Osteocyte (in vitro differentiated cells): ENCODE measurements around the gene GALR2. TPM values are rescaled to one million over a fixed set of nuclear protein-coding genes. Genes with fewer than 3 reads are reported as not detected.

ENCODE experiments used
- DNase-seq: peaks from one replicate; pipeline ENCODE4 v3.0.0; 2021; ENCODE audit warnings: mixed read lengths; ENCODE audit not compliant: unreplicated experiment; ENCODE audit errors: extremely low spot score
- H3K27ac Mint-ChIP-seq: one replicate; pipeline ENCODE4 v1.8.0; 2021; ENCODE audit warnings: mild to moderate bottlenecking, mixed read lengths; ENCODE audit not compliant: unreplicated experiment
- H3K27me3 Mint-ChIP-seq: one replicate; pipeline ENCODE4 v1.8.0; 2021; ENCODE audit warnings: mixed read lengths; ENCODE audit not compliant: unreplicated experiment
- H3K36me3 Mint-ChIP-seq: one replicate; pipeline ENCODE4 v1.8.0; 2021; ENCODE audit warnings: mixed read lengths; ENCODE audit not compliant: unreplicated experiment
- H3K4me1 Mint-ChIP-seq: one replicate; pipeline ENCODE4 v1.8.0; 2021; ENCODE audit warnings: mixed read lengths; ENCODE audit not compliant: unreplicated experiment
- H3K4me3 Mint-ChIP-seq: one replicate; pipeline ENCODE4 v1.8.0; 2021; ENCODE audit warnings: mild to moderate bottlenecking, moderate library complexity, mixed read lengths; ENCODE audit not compliant: unreplicated experiment
- H3K9me3 Mint-ChIP-seq: one replicate; pipeline ENCODE4 v1.8.0; 2021; ENCODE audit warnings: mixed read lengths; ENCODE audit not compliant: unreplicated experiment
- total RNA-seq: library from RNA; stranded (reverse); gene quantifications from 2 replicates; pipeline ENCODE4 v1.2.1, GENCODE V29; 2021
- TF ChIP-seq, protein P1 (sequence below): fragments of 200-600 bp; sonication (generic); IDR thresholded peaks from 2 replicates; pipeline ENCODE4 v1.5.0; 2021; ENCODE audit warnings: antibody characterized with exemption, mild to moderate bottlenecking, moderate library complexity

GALR2 gene
- total RNA-seq, 1 donor from 2014 or later = not detected

DNA sequence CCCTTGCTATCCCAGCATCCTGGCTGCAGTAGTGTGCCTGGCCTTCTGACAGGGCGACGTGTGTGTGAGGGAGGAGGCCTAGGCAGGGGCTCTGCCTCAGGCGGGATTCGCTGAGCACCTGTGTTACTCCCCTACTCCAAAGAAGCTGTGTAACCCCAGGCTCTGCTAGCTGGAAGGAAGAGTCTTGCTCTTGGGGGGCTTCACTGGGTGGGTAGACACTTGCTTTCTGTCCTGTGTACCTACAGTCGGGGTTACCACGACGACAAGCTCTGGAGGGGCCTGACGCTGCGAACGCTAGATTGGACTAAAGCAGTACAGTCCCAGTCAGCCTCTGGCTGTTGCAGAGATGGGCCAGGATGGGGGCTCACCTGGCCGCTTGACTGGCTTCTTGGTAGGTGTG, 19.5 kb downstream of the GALR2 start:
- Mint-ChIP-seq H3K4me1 (peaks cover 2% of the 10 kb centered on the region), H3K27ac (no peak overlapping the region), H3K27me3 (no peaks in the 10 kb centered on the region), H3K9me3 (no peaks in the 10 kb centered on the region), H3K4me3 (no peak overlapping the region), H3K36me3 (peaks cover 44% of the 10 kb centered on the region)
- TF ChIP-seq, protein P1, sequence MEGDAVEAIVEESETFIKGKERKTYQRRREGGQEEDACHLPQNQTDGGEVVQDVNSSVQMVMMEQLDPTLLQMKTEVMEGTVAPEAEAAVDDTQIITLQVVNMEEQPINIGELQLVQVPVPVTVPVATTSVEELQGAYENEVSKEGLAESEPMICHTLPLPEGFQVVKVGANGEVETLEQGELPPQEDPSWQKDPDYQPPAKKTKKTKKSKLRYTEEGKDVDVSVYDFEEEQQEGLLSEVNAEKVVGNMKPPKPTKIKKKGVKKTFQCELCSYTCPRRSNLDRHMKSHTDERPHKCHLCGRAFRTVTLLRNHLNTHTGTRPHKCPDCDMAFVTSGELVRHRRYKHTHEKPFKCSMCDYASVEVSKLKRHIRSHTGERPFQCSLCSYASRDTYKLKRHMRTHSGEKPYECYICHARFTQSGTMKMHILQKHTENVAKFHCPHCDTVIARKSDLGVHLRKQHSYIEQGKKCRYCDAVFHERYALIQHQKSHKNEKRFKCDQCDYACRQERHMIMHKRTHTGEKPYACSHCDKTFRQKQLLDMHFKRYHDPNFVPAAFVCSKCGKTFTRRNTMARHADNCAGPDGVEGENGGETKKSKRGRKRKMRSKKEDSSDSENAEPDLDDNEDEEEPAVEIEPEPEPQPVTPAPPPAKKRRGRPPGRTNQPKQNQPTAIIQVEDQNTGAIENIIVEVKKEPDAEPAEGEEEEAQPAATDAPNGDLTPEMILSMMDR = no peak
- no peak for DNase-seq

GRCh38 chr17:76095943-76096342, 21.4 kb downstream of the GALR2 start:
- no peak for DNase-seq
- Mint-ChIP-seq H3K4me3 (no peak overlapping the region), H3K27ac (no peak overlapping the region), H3K4me1 (peaks cover 2% of the 10 kb centered on the region), H3K36me3 (peaks cover 44% of the 10 kb centered on the region), H3K27me3 (no peaks in the 10 kb centered on the region), H3K9me3 (no peaks in the 10 kb centered on the region)
- TF ChIP-seq, protein P1 = no peak

- Mint-ChIP-seq H3K9me3 (no peaks in the 10 kb centered on the region), H3K27me3 (no peaks in the 10 kb centered on the region), H3K4me1 (peaks cover 8% of the 10 kb centered on the region), H3K27ac (no peak overlapping the region), H3K36me3 (peaks cover 43% of the 10 kb centered on the region), H3K4me3 (no peak overlapping the region)
- TF ChIP-seq, protein P1 = no peak
- DNase-seq = no peak
These were observed 23.2 kb downstream of the GALR2 start for GRCh38 chr17:76097716-76098295.

- H3K4me3 Mint-ChIP-seq = peak overlapping the region; percentile 98
- H3K4me1 Mint-ChIP-seq = peaks cover 12% of the 10 kb centered on the region
- TF ChIP-seq, protein P1 = no peak
- peak overlapping the region; percentile 94 for H3K27ac Mint-ChIP-seq
- no peak for DNase-seq
- H3K9me3 Mint-ChIP-seq = no peaks in the 10 kb centered on the region
- H3K36me3 Mint-ChIP-seq = peaks cover 15% of the 10 kb centered on the region
- H3K27me3 Mint-ChIP-seq = no peaks in the 10 kb centered on the region
These were observed 28.3 kb downstream of the GALR2 start for GRCh38 chr17:76102944-76103273.

- H3K27ac Mint-ChIP-seq = peak within 1 kb of the TSS; percentile 94
- peaks cover 14% of the 10 kb centered on the region for H3K36me3 Mint-ChIP-seq
- no peaks in the 10 kb centered on the region for H3K9me3 Mint-ChIP-seq
- H3K27me3 Mint-ChIP-seq = no peaks in the 10 kb centered on the region
- TF ChIP-seq, protein P1 = no peak
- peaks cover 12% of the 10 kb centered on the region for H3K4me1 Mint-ChIP-seq
- peak; percentile 97 for DNase-seq
- H3K4me3 Mint-ChIP-seq = peak within 1 kb of the TSS; percentile 98
These were observed 28.9 kb downstream of the GALR2 start, which contains the start of gene EXOC7 for GRCh38 chr17:76103274-76104139. TSS of gene EXOC7 (minus strand) at chr17:76103787. CDS start at chr17:76103692, 95 bp downstream.
